PC-9 (cell line): ENCODE data around the gene CCDC117. TPM values are rescaled to one million over a fixed set of nuclear protein-coding genes. Genes with fewer than 3 reads are reported as not detected.
A peak's percentile ranks its signal among the peaks of the same experiment; 100 is the strongest.
"Not testable (repeated sequence)": the region's sequence is repeated elsewhere in the genome, so short reads cannot be mapped to it uniquely, and the experiment has no call there.

Experiments used
- BruUV-seq: library from RNA; stranded (reverse); fragments of 400-500 nt; replicated peaks from 2 replicates; lab custom pipeline; 2021; lab: Mats Ljungman, UMichigan
- CTCF ChIA-PET: fragments of 300-600 bp; sonication (Branson Sonifier 250); formaldehyde crosslinking; loops from one replicate; lab custom pipeline; 2022; ENCODE audit warnings: antibody characterized with exemption; lab: Charles Lee
- POLR2A ChIA-PET: fragments of 300-600 bp; sonication (Branson Sonifier 250); formaldehyde crosslinking; loops from one replicate; lab custom pipeline; 2022; ENCODE audit warnings: antibody characterized with exemption; ENCODE audit not compliant: unreplicated experiment; lab: Charles Lee
- DNase-seq, 2 experiments: peaks; one replicate each; pipeline versions ENCODE4 v3.0.0 to v3.0.0-alpha.2; 2015 to 2022; ENCODE audit warnings: mixed read lengths in 1 of 2
- H2AFZ ChIP-seq: fragments of 200-600 bp; sonication (generic); 2 replicates; pipeline ENCODE4 v1.8.1; 2017; ENCODE audit warnings: antibody characterized with exemption
- H3F3A ChIP-seq: fragments of 200-600 bp; sonication (generic); 2 replicates; pipeline ENCODE4 v1.8.1; 2017; ENCODE audit warnings: antibody characterized with exemption, mild to moderate bottlenecking, low read depth; ENCODE audit not compliant: insufficient read depth
- H3K27ac ChIP-seq: fragments of 200-600 bp; sonication (generic); 2 replicates; pipeline ENCODE4 v1.6.1; 2016; ENCODE audit warnings: mixed run types
- H3K27me3 ChIP-seq: fragments of 200-600 bp; sonication (generic); 2 replicates; pipeline ENCODE4 v1.6.1; 2016; ENCODE audit warnings: low read depth, mixed run types; ENCODE audit not compliant: insufficient read depth
- H3K36me3 ChIP-seq: fragments of 200-600 bp; sonication (generic); 2 replicates; pipeline ENCODE4 v1.6.1; 2016; ENCODE audit warnings: low read depth, mixed run types
- H3K4me1 ChIP-seq: fragments of 200-600 bp; sonication (generic); replicated peaks from 2 replicates; pipeline ENCODE4 v1.6.1; 2016; ENCODE audit warnings: mixed run types; ENCODE audit not compliant: insufficient read depth
- H3K4me2 ChIP-seq: fragments of 200-600 bp; sonication (generic); 2 replicates; pipeline ENCODE4 v1.6.1; 2017; ENCODE audit warnings: mixed run types
- H3K4me3 ChIP-seq: fragments of 200-600 bp; sonication (generic); 2 replicates; pipeline ENCODE4 v1.6.1; 2016; ENCODE audit warnings: mixed run types
- H3K79me2 ChIP-seq: fragments of 200-600 bp; sonication (generic); 2 replicates; pipeline ENCODE4 v1.6.1; 2017; ENCODE audit warnings: low read depth, mixed run types
- H3K9me2 ChIP-seq: fragments of 200-600 bp; sonication (generic); 2 replicates; pipeline ENCODE4 v1.8.1; 2017; ENCODE audit warnings: mild to moderate bottlenecking; ENCODE audit not compliant: insufficient read depth
- H3K9me3 ChIP-seq: fragments of 200-600 bp; sonication (generic); 2 replicates; pipeline ENCODE4 v1.8.1; 2016; ENCODE audit warnings: low read depth; ENCODE audit not compliant: insufficient read depth
- H4K20me1 ChIP-seq: fragments of 200-600 bp; sonication (generic); 2 replicates; pipeline ENCODE4 v1.8.1; 2017; ENCODE audit not compliant: insufficient read depth
- CTCF ChIP-seq: fragments of 200-600 bp; sonication (generic); conservative IDR thresholded peaks from 2 replicates; pipeline ENCODE4 v1.6.1; 2017; ENCODE audit warnings: mixed run types, antibody characterized with exemption, mild to moderate bottlenecking, moderate library complexity
- EZH2 ChIP-seq: fragments of 200-600 bp; sonication (generic); IDR thresholded peaks from 2 replicates; pipeline ENCODE4 v1.8.0; 2017; ENCODE audit warnings: antibody characterized with exemption, low read depth
- intact Hi-C: fragments of 100-400 bp; cut with micrococcal nuclease; formaldehyde crosslinking; loops from one replicate; pipeline ENCODE4 v1.10.0; 2022; ENCODE audit not compliant: unreplicated experiment
- total RNA-seq: library from RNA; stranded (reverse); gene quantifications from 2 replicates; pipeline ENCODE4 v1.2.3, GENCODE V29; 2021

Gene CCDC117
- total RNA-seq, 1 experiment from 2014 or later: 11.4 TPM

- DNase-seq: no peak
- peaks cover 35% of the 10 kb centered on the region for H3K4me1 ChIP-seq
- H4K20me1 ChIP-seq: peaks cover 15% of the 10 kb centered on the region
- no peaks in the 10 kb centered on the region for H3K27me3 ChIP-seq
- peaks cover 37% of the 10 kb centered on the region for H3F3A ChIP-seq
- TF ChIP-seq EZH2 (no peak), CTCF (no peak)
- ChIA-PET POLR2A (interaction anchor here (0.6 kb wide), 1 partner anchor 995 kb away, joined by 7 read pairs; no protein-coding TSS in a partner anchor), CTCF (no interaction called here)
- H2AFZ ChIP-seq: no peak overlapping the region
- peak overlapping the region; percentile 89 for H3K4me2 ChIP-seq
- peak overlapping the region; percentile 99 for H3K27ac ChIP-seq
- peaks cover 26% of the 10 kb centered on the region for H3K36me3 ChIP-seq
- H3K9me2 ChIP-seq: no peaks in the 10 kb centered on the region
- intact Hi-C loops: loop anchor here (2.0 kb wide), 1 partner anchor 17 kb away; no protein-coding TSS in a partner anchor
- H3K9me3 ChIP-seq: no peaks in the 10 kb centered on the region
- peaks cover 56% of the 10 kb centered on the region for H3K79me2 ChIP-seq
- no TSS peak for BruUV-seq
- H3K4me3 ChIP-seq: peak overlapping the region; percentile 99
These were observed 29.5 kb downstream of the CCDC117 start for GRCh38 chr22:28801845-28802594.

DNA sequence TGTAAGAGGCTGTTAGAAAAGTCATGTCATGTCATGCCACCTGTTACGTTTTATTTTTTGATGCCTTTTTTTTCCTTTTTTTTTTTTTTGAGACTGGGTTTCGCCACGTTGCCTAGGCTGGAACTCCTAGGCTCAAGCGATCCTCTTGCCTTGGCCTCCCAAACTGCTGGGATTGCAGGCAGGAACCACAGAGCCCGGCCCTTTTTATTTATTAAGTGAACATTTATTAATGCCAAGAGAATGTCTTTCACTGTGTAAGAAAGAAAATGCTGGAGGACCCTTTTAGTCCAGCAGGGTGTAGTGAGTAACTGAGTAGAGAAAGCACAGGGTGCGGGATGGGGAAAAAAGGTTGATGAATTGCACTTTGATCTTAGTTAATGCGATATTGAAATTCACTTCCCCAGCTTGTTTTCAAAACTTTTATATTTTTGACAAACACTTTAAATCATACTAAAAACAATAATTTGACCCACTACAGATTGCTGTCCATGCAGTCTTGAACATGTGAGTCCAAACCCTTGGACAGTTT is 30.2 kb downstream of the CCDC117 start:
- POLR2A ChIA-PET: interaction anchor here (0.5 to 0.6 kb wide), 2 partner anchors 14 to 994 kb away, joined by 7 read pairs; no protein-coding TSS in a partner anchor
- no TSS peak for BruUV-seq
- TF ChIP-seq EZH2 (no peak), CTCF (no peak; the same call in 1 of the 2 replicates)
- Histone ChIP-seq H3K27ac (peak overlapping the region; percentile 99; the same call in 1 of the 2 replicates), H3K27me3 (no peaks in the 10 kb centered on the region), H3K36me3 (peaks cover 21% of the 10 kb centered on the region), H4K20me1 (peaks cover 10% of the 10 kb centered on the region), H3K4me3 (peak overlapping the region; percentile 99; the same call in 1 of the 2 replicates), H3K9me3 (no peaks in the 10 kb centered on the region), H3K79me2 (peaks cover 50% of the 10 kb centered on the region), H3K4me2 (peak overlapping the region; percentile 89), H3F3A (peaks cover 32% of the 10 kb centered on the region), H3K9me2 (no peaks in the 10 kb centered on the region), H2AFZ (no peak overlapping the region), H3K4me1 (peaks cover 29% of the 10 kb centered on the region)
- CTCF ChIA-PET: no interaction called here
- intact Hi-C loops: no loop called here
- DNase-seq: no peak

DNA sequence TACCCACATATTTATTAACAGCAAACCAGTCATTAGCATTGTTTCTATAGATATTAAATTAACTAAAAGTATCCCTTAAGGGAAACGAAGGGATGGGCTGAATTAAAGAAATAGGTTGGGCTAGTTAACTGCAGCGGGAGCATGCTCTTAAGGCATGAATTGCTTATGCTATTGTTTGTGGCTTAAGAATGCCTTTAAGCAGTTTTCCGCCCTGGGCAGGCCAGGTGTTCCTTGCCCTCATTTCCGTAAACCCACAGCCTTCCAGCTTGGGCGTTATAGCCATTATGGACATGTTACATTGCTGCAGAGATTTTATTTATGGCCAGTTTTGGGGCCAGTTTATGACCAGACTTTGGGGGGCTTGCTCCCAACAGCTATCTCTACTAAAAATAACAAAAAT is 32.9 kb downstream of the CCDC117 start:
- H3K4me2 ChIP-seq, BruUV-seq, H3K27ac ChIP-seq, intact Hi-C loops, H2AFZ ChIP-seq, DNase-seq, CTCF ChIA-PET, H3K9me2 ChIP-seq, H3K27me3 ChIP-seq, H3K36me3 ChIP-seq, H3K9me3 ChIP-seq, H3K4me3 ChIP-seq, H4K20me1 ChIP-seq: not testable (repeated sequence)
- peaks cover 24% of the 10 kb centered on the region for H3K79me2 ChIP-seq
- peaks cover 12% of the 10 kb centered on the region for H3F3A ChIP-seq
- peaks cover 18% of the 10 kb centered on the region for H3K4me1 ChIP-seq
- POLR2A ChIA-PET: interaction anchor here (0.7 kb wide), 1 partner anchor 10 kb away, joined by 19 read pairs; no protein-coding TSS in a partner anchor
